ENCODE measurements around the gene LITAFD. TPM values are rescaled to one million over a fixed set of nuclear protein-coding genes. Genes with fewer than 3 reads are reported as not detected.

The LITAFD gene
- total and polyA plus RNA-seq, 9 donors: not detected

GRCh38 chr16:8893976-8894690 lies 12.0 kb downstream of the LITAFD start:
- Histone ChIP-seq H3K9me3 (no peaks in the 10 kb centered on the region), H3K36me3 (no peaks in the 10 kb centered on the region), H3K27ac (no peak overlapping the region), H3K4me1 (ENCODE audit: insufficient read depth) (no peaks in the 10 kb centered on the region), H3K4me3 (no peak overlapping the region), H3K27me3 (no peaks in the 10 kb centered on the region)
- 85 to 87% (median 86%) methylated on average over 14 of the region's 14 CpGs for WGBS, 3 donors
- peak in 1 of 5 donors; percentile 4 for DNase-seq
- intact Hi-C loops (cut with DNase I): no loop called here
- TF ChIP-seq EP300 (IDR thresholded peaks at IDR 0.05): no peak
- TF ChIP-seq POLR2A (IDR thresholded peaks at IDR 0.05): no peak
- TF ChIP-seq CTCF (IDR thresholded peaks at IDR 0.05): no peak

GRCh38 chr16:8894736-8895334 lies 12.7 kb downstream of the LITAFD start:
- no peak overlapping the region for H3K4me3 ChIP-seq
- H3K27ac ChIP-seq: no peak overlapping the region
- DNase-seq: no peak
- intact Hi-C loops (cut with DNase I): no loop called here
- WGBS, 3 donors: 92 to 96% (median 94%) methylated on average over 21 of the region's 21 CpGs
- no peaks in the 10 kb centered on the region for H3K27me3 ChIP-seq
- H3K36me3 ChIP-seq: no peaks in the 10 kb centered on the region
- H3K4me1 ChIP-seq (ENCODE audit: insufficient read depth): no peaks in the 10 kb centered on the region
- no peaks in the 10 kb centered on the region for H3K9me3 ChIP-seq
- TF ChIP-seq POLR2A (IDR thresholded peaks at IDR 0.05): no peak
- TF ChIP-seq CTCF (IDR thresholded peaks at IDR 0.05): no peak
- no peak for TF ChIP-seq EP300 (IDR thresholded peaks at IDR 0.05)

- Histone ChIP-seq H3K27me3 (no peaks in the 10 kb centered on the region), H3K4me1 (ENCODE audit: insufficient read depth) (no peaks in the 10 kb centered on the region), H3K27ac (no peak overlapping the region), H3K9me3 (no peaks in the 10 kb centered on the region), H3K36me3 (no peaks in the 10 kb centered on the region), H3K4me3 (no peak overlapping the region)
- TF ChIP-seq EP300 (IDR thresholded peaks at IDR 0.05) (no peak), CTCF (IDR thresholded peaks at IDR 0.05) (no peak), POLR2A (IDR thresholded peaks at IDR 0.05) (no peak)
- WGBS, 3 donors: 92 to 94% (median 92%) methylated on average over 3 of the region's 3 CpGs
- intact Hi-C loops (cut with DNase I): no loop called here
- DNase-seq: no peak
Observed at GRCh38 chr16:8898660-8899318, 16.6 kb downstream of the LITAFD start.

- H3K4me1 ChIP-seq (ENCODE audit: insufficient read depth): no peaks in the 10 kb centered on the region
- no peak for TF ChIP-seq EP300 (IDR thresholded peaks at IDR 0.05)
- no peak for TF ChIP-seq CTCF (IDR thresholded peaks at IDR 0.05)
- TF ChIP-seq POLR2A (IDR thresholded peaks at IDR 0.05): no peak
- H3K9me3 ChIP-seq: no peaks in the 10 kb centered on the region
- H3K36me3 ChIP-seq: no peaks in the 10 kb centered on the region
- H3K27me3 ChIP-seq: no peaks in the 10 kb centered on the region
- no peak for DNase-seq
- intact Hi-C loops (cut with DNase I): no loop called here
- no peak overlapping the region for H3K4me3 ChIP-seq
- H3K27ac ChIP-seq: no peak overlapping the region
- 82 to 89% (median 87%) methylated on average over 9 of the region's 9 CpGs for WGBS, 3 donors
Observed at GRCh38 chr16:8899709-8900317, 17.7 kb downstream of the LITAFD start.
